Parathyroid adenoma (tissue), 2 donors: ENCODE data around the gene CLCN5.

Experiments
- H2AFZ ChIP-seq: fragments of 300-600 bp; sonication (generic); one replicate; pipeline ENCODE4 v1.7.0; 2017; ENCODE audit warnings: antibody characterized with exemption, mild to moderate bottlenecking
- H3K27ac ChIP-seq: fragments of 300-600 bp; sonication (generic); one replicate; pipeline ENCODE4 v1.7.0; 2017
- H3K27me3 ChIP-seq: fragments of 300-600 bp; sonication (generic); one replicate; pipeline ENCODE4 v1.7.0; 2017; ENCODE audit warnings: low read length; ENCODE audit not compliant: control insufficient read depth, insufficient read depth
- H3K36me3 ChIP-seq: fragments of 300-600 bp; sonication (generic); one replicate; pipeline ENCODE4 v1.7.0; 2017; ENCODE audit warnings: low read length; ENCODE audit not compliant: control insufficient read depth, insufficient read depth
- H3K4me1 ChIP-seq: fragments of 300-600 bp; sonication (generic); one replicate; pipeline ENCODE4 v1.7.0; 2017; ENCODE audit warnings: control low read depth
- H3K4me2 ChIP-seq: fragments of 300-600 bp; sonication (generic); one replicate; pipeline ENCODE4 v1.7.0; 2017; ENCODE audit warnings: low read length
- H3K4me3 ChIP-seq: fragments of 300-600 bp; sonication (generic); one replicate; pipeline ENCODE4 v1.7.0; 2017; ENCODE audit warnings: low read depth, low read length
- H3K79me2 ChIP-seq: fragments of 300-600 bp; sonication (generic); one replicate; pipeline ENCODE4 v1.7.0; 2017; ENCODE audit warnings: control low read depth
- H3K9ac ChIP-seq: fragments of 300-600 bp; sonication (generic); one replicate; pipeline ENCODE4 v1.7.0; 2017; ENCODE audit warnings: mild to moderate bottlenecking
- H3K9me3 ChIP-seq: fragments of 300-600 bp; sonication (generic); one replicate; pipeline ENCODE4 v1.7.0; 2017; ENCODE audit warnings: low read length; ENCODE audit not compliant: control insufficient read depth
- TF ChIP-seq, protein P1 (sequence below): fragments of 300-600 bp; sonication (generic); IDR thresholded peaks from one replicate; pipeline ENCODE4 v1.7.0; 2017; ENCODE audit warnings: antibody characterized with exemption, mild to moderate bottlenecking
- donor health status: primary hyperparathyroidism.

The CLCN5 gene

DNA sequence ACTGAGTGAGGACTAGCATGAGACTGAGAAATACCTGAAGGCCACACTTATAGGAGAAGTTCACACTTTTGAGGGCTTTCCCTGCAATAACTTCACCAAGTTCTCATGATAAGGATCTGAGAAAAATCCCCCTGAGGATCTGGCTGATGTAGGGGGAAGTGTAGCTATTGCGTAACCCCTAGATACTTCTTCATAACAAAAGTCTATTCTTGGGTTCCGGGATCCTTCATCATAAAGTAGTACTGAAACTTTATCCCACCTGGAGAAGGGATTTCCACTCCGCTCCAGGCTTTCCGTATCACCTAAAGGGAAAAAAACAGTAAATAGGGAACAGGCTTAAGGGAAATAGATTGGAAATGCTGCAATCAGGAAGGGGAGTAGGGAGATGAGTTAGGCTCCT is 29.9 kb upstream of the CLCN5 start:
- TF ChIP-seq, protein P1, sequence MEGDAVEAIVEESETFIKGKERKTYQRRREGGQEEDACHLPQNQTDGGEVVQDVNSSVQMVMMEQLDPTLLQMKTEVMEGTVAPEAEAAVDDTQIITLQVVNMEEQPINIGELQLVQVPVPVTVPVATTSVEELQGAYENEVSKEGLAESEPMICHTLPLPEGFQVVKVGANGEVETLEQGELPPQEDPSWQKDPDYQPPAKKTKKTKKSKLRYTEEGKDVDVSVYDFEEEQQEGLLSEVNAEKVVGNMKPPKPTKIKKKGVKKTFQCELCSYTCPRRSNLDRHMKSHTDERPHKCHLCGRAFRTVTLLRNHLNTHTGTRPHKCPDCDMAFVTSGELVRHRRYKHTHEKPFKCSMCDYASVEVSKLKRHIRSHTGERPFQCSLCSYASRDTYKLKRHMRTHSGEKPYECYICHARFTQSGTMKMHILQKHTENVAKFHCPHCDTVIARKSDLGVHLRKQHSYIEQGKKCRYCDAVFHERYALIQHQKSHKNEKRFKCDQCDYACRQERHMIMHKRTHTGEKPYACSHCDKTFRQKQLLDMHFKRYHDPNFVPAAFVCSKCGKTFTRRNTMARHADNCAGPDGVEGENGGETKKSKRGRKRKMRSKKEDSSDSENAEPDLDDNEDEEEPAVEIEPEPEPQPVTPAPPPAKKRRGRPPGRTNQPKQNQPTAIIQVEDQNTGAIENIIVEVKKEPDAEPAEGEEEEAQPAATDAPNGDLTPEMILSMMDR = no peak
- no peak overlapping the region for H3K4me3 ChIP-seq
- H3K4me1 ChIP-seq = no peaks in the 10 kb centered on the region
- no peaks in the 10 kb centered on the region for H3K27me3 ChIP-seq
- H3K4me2 ChIP-seq = no peak overlapping the region
- no peaks in the 10 kb centered on the region for H3K79me2 ChIP-seq
- H3K36me3 ChIP-seq = no peaks in the 10 kb centered on the region
- H3K9me3 ChIP-seq = no peaks in the 10 kb centered on the region
- no peak overlapping the region for H3K27ac ChIP-seq
- no peak overlapping the region for H2AFZ ChIP-seq
- no peak overlapping the region for H3K9ac ChIP-seq

DNA sequence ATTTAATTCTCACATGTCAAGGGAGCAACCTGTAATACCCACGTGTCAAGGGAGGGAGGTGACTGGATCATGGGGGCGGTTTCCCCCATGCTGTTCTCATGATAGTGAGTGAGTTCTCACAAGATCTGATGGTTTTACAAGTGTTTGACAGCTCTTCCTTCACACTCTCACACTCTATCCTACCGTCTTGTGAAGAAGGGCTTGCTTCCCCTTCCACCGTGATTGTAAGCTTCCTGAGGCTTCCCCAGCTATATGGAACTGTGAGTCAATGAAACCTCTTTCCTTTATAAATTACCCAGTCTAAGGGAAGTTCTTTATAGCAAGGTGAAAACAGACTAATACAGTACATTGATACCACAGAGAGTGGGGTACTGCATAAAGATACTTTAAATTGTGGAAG is 25.4 kb upstream of the CLCN5 start:
- no peaks in the 10 kb centered on the region for H3K79me2 ChIP-seq
- H2AFZ ChIP-seq = no peak overlapping the region
- no peaks in the 10 kb centered on the region for H3K4me1 ChIP-seq
- H3K9me3 ChIP-seq = no peaks in the 10 kb centered on the region
- no peak overlapping the region for H3K4me3 ChIP-seq
- H3K4me2 ChIP-seq = no peak overlapping the region
- no peaks in the 10 kb centered on the region for H3K36me3 ChIP-seq
- TF ChIP-seq, protein P1 = no peak
- no peak overlapping the region for H3K9ac ChIP-seq
- no peak overlapping the region for H3K27ac ChIP-seq
- no peaks in the 10 kb centered on the region for H3K27me3 ChIP-seq

DNA sequence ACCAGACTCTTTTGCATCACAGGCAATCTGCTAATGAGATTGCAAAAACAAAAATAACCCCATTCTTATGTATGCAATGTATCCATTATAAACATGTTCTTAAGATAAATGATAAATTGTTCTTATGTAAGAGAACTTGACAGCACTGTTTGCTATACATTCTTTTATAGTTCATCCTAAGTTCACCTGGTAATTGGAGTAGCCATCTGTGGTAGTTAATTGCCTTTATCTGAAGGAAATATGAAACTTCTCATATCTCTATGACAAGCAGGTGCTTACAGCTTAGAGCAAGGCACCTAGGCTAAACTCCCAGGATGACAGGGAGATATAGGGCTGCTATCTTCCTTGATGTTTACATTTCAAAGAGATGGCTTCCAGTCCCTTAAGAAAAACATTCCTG is 21.3 kb upstream of the CLCN5 start:
- Histone ChIP-seq H3K79me2 (no peaks in the 10 kb centered on the region), H3K4me2 (no peak overlapping the region), H3K9ac (no peak overlapping the region), H3K9me3 (no peaks in the 10 kb centered on the region), H3K27me3 (no peaks in the 10 kb centered on the region), H3K4me1 (no peaks in the 10 kb centered on the region), H2AFZ (no peak overlapping the region), H3K27ac (no peak overlapping the region), H3K4me3 (no peak overlapping the region), H3K36me3 (no peaks in the 10 kb centered on the region)
- TF ChIP-seq, protein P1 = no peak

DNA sequence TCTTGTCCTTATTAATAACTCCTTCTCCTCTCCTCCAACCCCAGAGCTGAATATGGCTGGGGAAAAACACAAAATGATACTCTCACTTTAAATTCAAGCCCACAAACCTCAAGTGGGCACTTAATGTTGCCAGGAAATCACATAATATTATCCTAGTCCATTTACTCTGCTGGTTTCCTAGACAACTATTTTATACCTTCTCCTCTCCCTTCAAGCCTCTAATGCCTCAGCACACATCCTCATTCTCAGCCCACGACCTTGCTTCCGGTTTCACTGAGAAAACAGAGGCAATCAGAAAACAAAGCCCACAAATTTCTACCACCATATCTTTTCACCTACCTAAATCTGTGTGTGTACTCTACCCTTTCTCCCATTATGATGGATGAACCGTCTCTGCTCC is 12.1 kb upstream of the CLCN5 start:
- Histone ChIP-seq H3K4me1 (no peaks in the 10 kb centered on the region), H2AFZ (no peak overlapping the region), H3K27me3 (no peaks in the 10 kb centered on the region), H3K9ac (no peak overlapping the region), H3K79me2 (no peaks in the 10 kb centered on the region), H3K4me3 (no peak overlapping the region), H3K27ac (no peak overlapping the region), H3K4me2 (no peak overlapping the region), H3K36me3 (no peaks in the 10 kb centered on the region), H3K9me3 (no peaks in the 10 kb centered on the region)
- TF ChIP-seq, protein P1 = no peak

DNA sequence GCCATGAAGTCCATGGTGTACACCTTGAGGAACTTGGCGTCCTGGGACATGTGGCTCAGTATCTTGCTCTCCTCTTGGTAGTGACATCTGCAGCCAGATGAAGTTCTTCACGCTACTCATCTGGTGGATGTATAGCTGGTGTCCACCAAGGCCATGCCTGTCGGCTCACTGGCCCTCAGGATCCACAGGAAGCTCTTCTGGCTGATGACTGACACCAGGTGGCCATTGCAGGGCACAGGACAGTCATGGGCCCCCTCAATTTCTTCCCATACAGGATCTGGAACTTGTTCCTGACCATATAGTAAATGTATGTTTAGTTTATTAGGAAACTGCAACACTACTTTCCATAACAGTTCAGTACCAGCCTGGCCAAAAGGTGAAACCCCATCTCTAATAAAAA is 10.3 kb upstream of the CLCN5 start:
- no peaks in the 10 kb centered on the region for H3K4me1 ChIP-seq
- H3K36me3 ChIP-seq = no peaks in the 10 kb centered on the region
- no peak overlapping the region for H3K27ac ChIP-seq
- TF ChIP-seq, protein P1 = no peak
- no peaks in the 10 kb centered on the region for H3K27me3 ChIP-seq
- H3K4me2 ChIP-seq = no peak overlapping the region
- no peak overlapping the region for H2AFZ ChIP-seq
- no peak overlapping the region for H3K4me3 ChIP-seq
- H3K9ac ChIP-seq = no peak overlapping the region
- H3K79me2 ChIP-seq = no peaks in the 10 kb centered on the region
- no peaks in the 10 kb centered on the region for H3K9me3 ChIP-seq
